Measurements from ENCODE around the gene RAB3A.

The RAB3A gene

DNA sequence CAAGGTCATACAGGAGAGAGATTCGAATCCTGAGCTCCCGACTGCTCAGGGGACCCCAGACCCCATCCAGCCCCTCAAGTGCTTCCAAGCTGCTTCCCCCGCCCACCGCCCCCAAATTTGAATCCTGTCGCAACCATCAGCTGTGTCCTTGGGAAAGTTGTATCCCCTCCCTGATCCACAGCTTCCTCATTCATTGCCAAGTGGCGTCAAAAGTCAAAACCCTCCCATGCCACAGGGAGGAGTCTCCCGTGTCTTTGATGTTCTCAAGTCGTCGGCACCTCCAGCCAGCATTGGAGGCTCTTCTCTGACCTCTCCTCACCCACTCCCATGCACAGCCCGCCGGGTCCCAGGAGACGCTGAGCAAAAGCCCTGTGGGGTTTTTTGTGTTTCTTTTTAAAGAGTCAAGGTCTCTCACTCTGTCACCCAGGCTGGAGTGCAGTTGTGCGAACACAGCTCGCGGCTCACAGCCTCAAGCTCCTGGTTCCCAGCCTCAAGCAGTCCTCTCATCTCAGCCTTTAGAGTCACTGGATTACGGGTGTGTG, 33.1 kb downstream of the RAB3A start:
- CTCF ChIA-PET: interaction anchor here (0.8 to 3.8 kb wide), 12 partner anchors 9 to 168 kb away, joined by 3 to 29 read pairs (median 4); partner anchors contain the start of gene PIK3R2
- peak; percentile 79 for DNase-seq (ENCODE audit: extremely low spot score)
- POLR2A ChIA-PET: interaction anchor here (1.3 to 1.6 kb wide), 2 partner anchors 22 to 111 kb away, joined by 4 to 6 read pairs; partner anchors contain the start of genes JUND and MPV17L2
- no peak for TF ChIP-seq CTCF (IDR thresholded peaks at IDR 0.05; ENCODE audit: control extremely low read depth, extremely low read depth, low read depth, missing control alignments)

DNA sequence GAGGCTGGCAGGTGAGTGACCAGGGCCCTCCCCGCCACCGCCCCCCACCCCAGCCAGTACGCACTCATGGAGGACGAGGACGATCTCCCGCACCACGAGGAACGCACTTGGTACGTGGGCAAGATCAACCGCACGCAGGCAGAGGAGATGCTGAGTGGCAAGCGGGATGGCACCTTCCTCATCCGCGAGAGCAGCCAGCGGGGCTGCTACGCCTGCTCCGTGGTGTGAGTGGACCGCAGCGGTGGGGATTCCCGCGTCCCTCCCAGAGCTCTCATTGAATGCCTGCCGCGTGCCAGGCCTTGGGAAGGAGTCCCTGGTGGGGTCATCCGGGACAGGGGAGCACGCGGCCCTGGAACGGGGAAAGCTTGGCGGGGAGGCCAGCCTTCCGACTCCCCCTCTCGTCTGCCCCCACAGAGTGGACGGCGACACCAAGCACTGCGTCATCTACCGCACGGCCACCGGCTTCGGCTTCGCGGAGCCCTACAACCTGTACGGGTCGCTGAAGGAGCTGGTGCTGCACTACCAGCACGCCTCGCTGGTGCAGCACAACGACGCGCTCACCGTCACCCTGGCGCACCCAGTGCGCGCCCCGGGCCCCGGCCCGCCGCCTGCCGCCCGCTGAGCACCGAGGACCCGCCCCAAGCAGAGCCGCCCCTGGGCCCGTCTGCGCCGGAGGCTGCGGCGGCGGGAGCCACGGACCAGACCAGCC, 35.0 kb downstream of the RAB3A start:
- DNase-seq (ENCODE audit: extremely low spot score): no peak
- CTCF ChIA-PET: interaction anchor here (0.5 to 2.7 kb wide), 15 partner anchors 8 to 205 kb away, joined by 3 to 18 read pairs (median 4); partner anchors contain the start of gene ARRDC2

DNA sequence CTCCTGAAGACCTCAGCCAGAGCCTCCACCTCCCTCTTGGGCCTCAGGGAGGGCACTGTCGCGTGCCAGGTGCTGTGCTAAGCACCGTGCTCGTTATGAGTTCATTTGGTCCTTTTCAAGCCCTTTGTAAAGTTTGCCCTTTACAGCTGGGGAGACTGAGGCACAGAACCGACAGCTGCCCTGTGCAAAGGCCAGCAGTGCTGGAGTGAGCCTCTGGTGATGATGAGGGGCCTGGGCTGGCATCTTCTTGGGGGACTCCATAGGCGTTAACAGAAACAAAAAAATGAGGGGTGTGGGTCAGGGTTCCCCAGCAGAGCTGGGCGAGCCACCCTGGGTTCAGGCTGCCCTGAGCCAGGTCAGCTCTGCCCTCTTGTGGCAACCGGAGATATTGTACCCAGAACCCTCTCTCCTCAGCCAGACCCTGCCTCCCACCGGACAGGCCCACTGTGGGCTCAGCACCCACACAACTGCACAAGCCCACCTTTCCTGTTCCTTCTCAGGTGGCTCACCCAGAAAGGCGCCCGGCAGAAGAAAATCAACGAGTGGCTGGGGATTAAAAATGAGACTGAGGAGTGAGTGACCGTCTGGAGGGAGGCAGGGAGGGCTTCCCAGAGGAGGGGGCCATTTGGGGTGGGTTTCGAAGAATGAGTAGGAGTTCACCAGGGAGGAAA, 35.7 kb downstream of the RAB3A start:
- POLR2A ChIA-PET: interaction anchor here (0.5 kb wide), 1 partner anchor 15 kb away, joined by 4 read pairs; no protein-coding TSS in a partner anchor
- peak; percentile 79 for TF ChIP-seq CTCF (IDR thresholded peaks at IDR 0.05; ENCODE audit: control extremely low read depth, extremely low read depth, low read depth, missing control alignments)
- peak; percentile 89 for DNase-seq (ENCODE audit: extremely low spot score)
- CTCF ChIA-PET: interaction anchor here (0.7 to 3.2 kb wide), 19 partner anchors 9 to 160 kb away, joined by 3 to 18 read pairs (median 4); partner anchors contain the start of gene ARRDC2

More for the DNA sequence above, 35.0 kb downstream of the RAB3A start:
- POLR2A ChIA-PET: no interaction called here
- no peak for TF ChIP-seq CTCF (IDR thresholded peaks at IDR 0.05; ENCODE audit: control extremely low read depth, extremely low read depth, low read depth, missing control alignments)

- CTCF ChIA-PET: interaction anchor here (2.5 to 3.2 kb wide), 3 partner anchors 54 to 85 kb away, joined by 12 to 18 read pairs (median 17); no protein-coding TSS in a partner anchor
- no peak for TF ChIP-seq CTCF (IDR thresholded peaks at IDR 0.05; ENCODE audit: control extremely low read depth, extremely low read depth, low read depth, missing control alignments)
- POLR2A ChIA-PET: no interaction called here
- no peak for DNase-seq (ENCODE audit: extremely low spot score)
Observed at GRCh38 chr19:18167011-18167410, 36.8 kb downstream of the RAB3A start.

- TF ChIP-seq CTCF (IDR thresholded peaks at IDR 0.05; ENCODE audit: control extremely low read depth, extremely low read depth, low read depth, missing control alignments): no peak
- CTCF ChIA-PET: interaction anchor here (0.9 to 3.2 kb wide), 7 partner anchors 12 to 159 kb away, joined by 3 to 18 read pairs (median 5); no protein-coding TSS in a partner anchor
- DNase-seq (ENCODE audit: extremely low spot score): no peak
- POLR2A ChIA-PET: interaction anchor here (0.6 to 1.4 kb wide), 3 partner anchors 12 to 139 kb away, joined by 3 to 5 read pairs (median 4); partner anchors contain the start of gene JUND
Observed at GRCh38 chr19:18165794-18166544, 37.9 kb downstream of the RAB3A start.
